ENCODE results near the gene KIF3C. TPM values are rescaled to one million over a fixed set of nuclear protein-coding genes. Genes with fewer than 3 reads are reported as not detected.
A peak's percentile ranks its signal among the peaks of the same experiment; 100 is the strongest.

KIF3C gene
- total RNA-seq, 2 donors from 2014 or later = 4.0 to 4.2 TPM

GRCh38 chr2:25991965-25992364, 9.7 kb upstream of the KIF3C start:
- Mint-ChIP-seq H3K36me3 (ENCODE audit: insufficient read depth in 2 of 2) (no peaks in the 10 kb centered on the region), H3K27me3 (ENCODE audit: low read depth) (no peaks in the 10 kb centered on the region), H3K4me1 (ENCODE audit: low read depth) (peaks cover 21% of the 10 kb centered on the region), H3K27ac (no peak overlapping the region), H3K4me3 (no peak overlapping the region), H3K9me3 (no peaks in the 10 kb centered on the region)
- DNase-seq (no peak), ATAC-seq (replicated peaks in 1 of 2) (no peak)

- no peaks in the 10 kb centered on the region for H3K27me3 Mint-ChIP-seq (ENCODE audit: low read depth)
- H3K9me3 Mint-ChIP-seq = no peaks in the 10 kb centered on the region
- no peaks in the 10 kb centered on the region for H3K36me3 Mint-ChIP-seq (ENCODE audit: insufficient read depth in 2 of 2)
- no peak overlapping the region for H3K27ac Mint-ChIP-seq
- peaks cover 21% of the 10 kb centered on the region for H3K4me1 Mint-ChIP-seq (ENCODE audit: low read depth)
- no peak for ATAC-seq (replicated peaks in 1 of 2)
- H3K4me3 Mint-ChIP-seq = no peak overlapping the region
- no peak for DNase-seq
Measured at GRCh38 chr2:25989154-25989553, 6.9 kb upstream of the KIF3C start.

GRCh38 chr2:25988134-25988533, 5.8 kb upstream of the KIF3C start:
- Mint-ChIP-seq H3K36me3 (ENCODE audit: insufficient read depth in 2 of 2) (no peaks in the 10 kb centered on the region), H3K27ac (no peak overlapping the region), H3K27me3 (ENCODE audit: low read depth) (no peaks in the 10 kb centered on the region), H3K4me3 (no peak overlapping the region), H3K9me3 (no peaks in the 10 kb centered on the region), H3K4me1 (ENCODE audit: low read depth) (peaks cover 24% of the 10 kb centered on the region)
- ATAC-seq (replicated peaks in 1 of 2) (no peak), DNase-seq (no peak)

- peak overlapping the region in 1 of 2 donors; percentile 77 for H3K4me3 Mint-ChIP-seq
- H3K4me1 Mint-ChIP-seq (ENCODE audit: low read depth) = peaks cover 17% of the 10 kb centered on the region
- H3K27me3 Mint-ChIP-seq (ENCODE audit: low read depth) = no peaks in the 10 kb centered on the region
- DNase-seq (no peak), ATAC-seq (replicated peaks in 1 of 2) (no peak)
- no peaks in the 10 kb centered on the region for H3K36me3 Mint-ChIP-seq (ENCODE audit: insufficient read depth in 2 of 2)
- H3K9me3 Mint-ChIP-seq = no peaks in the 10 kb centered on the region
- no peak overlapping the region for H3K27ac Mint-ChIP-seq
Measured at GRCh38 chr2:25983735-25984134, 1.4 kb upstream of the KIF3C start.

- ATAC-seq (replicated peaks in 1 of 2) (no peak), DNase-seq (no peak)
- H3K36me3 Mint-ChIP-seq (ENCODE audit: insufficient read depth in 2 of 2) = no peaks in the 10 kb centered on the region
- peak overlapping the region; percentile 77 to 80 for H3K4me3 Mint-ChIP-seq
- peaks cover 17% of the 10 kb centered on the region for H3K4me1 Mint-ChIP-seq (ENCODE audit: low read depth)
- no peaks in the 10 kb centered on the region for H3K9me3 Mint-ChIP-seq
- H3K27me3 Mint-ChIP-seq (ENCODE audit: low read depth) = no peaks in the 10 kb centered on the region
- no peak overlapping the region for H3K27ac Mint-ChIP-seq
Measured at GRCh38 chr2:25982968-25983280, 627 bp upstream of the KIF3C start.

GRCh38 chr2:25981596-25982272, 563 bp downstream of the KIF3C start:
- H3K27ac Mint-ChIP-seq = no peak overlapping the region
- no peaks in the 10 kb centered on the region for H3K9me3 Mint-ChIP-seq
- peak overlapping the region; percentile 93 to 96 for H3K4me3 Mint-ChIP-seq
- H3K27me3 Mint-ChIP-seq (ENCODE audit: low read depth) = no peaks in the 10 kb centered on the region
- H3K4me1 Mint-ChIP-seq (ENCODE audit: low read depth) = peaks cover 17% of the 10 kb centered on the region
- ATAC-seq (replicated peaks in 1 of 2) = peak; percentile 44 to 53
- peak in 1 of 2 donors; percentile 23 for DNase-seq
- H3K36me3 Mint-ChIP-seq (ENCODE audit: insufficient read depth in 2 of 2) = no peaks in the 10 kb centered on the region

- Mint-ChIP-seq H3K36me3 (ENCODE audit: insufficient read depth in 2 of 2) (no peaks in the 10 kb centered on the region), H3K4me1 (ENCODE audit: low read depth) (peaks cover 17% of the 10 kb centered on the region), H3K9me3 (no peaks in the 10 kb centered on the region), H3K4me3 (peak overlapping the region in 1 of 2 donors; percentile 93), H3K27ac (no peak overlapping the region), H3K27me3 (ENCODE audit: low read depth) (no peaks in the 10 kb centered on the region)
- ATAC-seq (replicated peaks in 1 of 2) (no peak), DNase-seq (no peak)
Measured at GRCh38 chr2:25980951-25981350, 1.3 kb downstream of the KIF3C start.

GRCh38 chr2:25980076-25980887, 2.0 kb downstream of the KIF3C start:
- Mint-ChIP-seq H3K4me1 (ENCODE audit: low read depth) (peaks cover 17% of the 10 kb centered on the region), H3K27ac (no peak overlapping the region), H3K9me3 (no peaks in the 10 kb centered on the region), H3K36me3 (ENCODE audit: insufficient read depth in 2 of 2) (no peaks in the 10 kb centered on the region), H3K4me3 (no peak overlapping the region), H3K27me3 (ENCODE audit: low read depth) (no peaks in the 10 kb centered on the region)
- no peak for DNase-seq
- ATAC-seq (replicated peaks in 1 of 2) = no peak

- no peak for DNase-seq
- Mint-ChIP-seq H3K9me3 (no peaks in the 10 kb centered on the region), H3K27ac (no peak overlapping the region), H3K27me3 (ENCODE audit: low read depth) (no peaks in the 10 kb centered on the region), H3K4me3 (no peak overlapping the region), H3K4me1 (ENCODE audit: low read depth) (peaks cover 17% of the 10 kb centered on the region), H3K36me3 (ENCODE audit: insufficient read depth in 2 of 2) (no peaks in the 10 kb centered on the region)
- ATAC-seq (replicated peaks in 1 of 2) = no peak
Measured at GRCh38 chr2:25979001-25979400, 3.3 kb downstream of the KIF3C start.

GRCh38 chr2:25977768-25978167, 4.5 kb downstream of the KIF3C start:
- Mint-ChIP-seq H3K4me3 (no peak overlapping the region), H3K36me3 (ENCODE audit: insufficient read depth in 2 of 2) (no peaks in the 10 kb centered on the region), H3K27ac (no peak overlapping the region), H3K4me1 (ENCODE audit: low read depth) (peaks cover 10% of the 10 kb centered on the region), H3K27me3 (ENCODE audit: low read depth) (no peaks in the 10 kb centered on the region), H3K9me3 (no peaks in the 10 kb centered on the region)
- ATAC-seq (replicated peaks in 1 of 2) = no peak
- no peak for DNase-seq

GRCh38 chr2:25976983-25977741, 5.1 kb downstream of the KIF3C start:
- Mint-ChIP-seq H3K27ac (no peak overlapping the region), H3K36me3 (ENCODE audit: insufficient read depth in 2 of 2) (no peaks in the 10 kb centered on the region)

GRCh38 chr2:25972049-25972823, 10.1 kb downstream of the KIF3C start:
- Mint-ChIP-seq H3K36me3 (ENCODE audit: insufficient read depth in 2 of 2) (no peaks in the 10 kb centered on the region), H3K9me3 (no peaks in the 10 kb centered on the region), H3K4me3 (no peak overlapping the region), H3K4me1 (ENCODE audit: low read depth) (no peaks in the 10 kb centered on the region), H3K27ac (no peak overlapping the region), H3K27me3 (ENCODE audit: low read depth) (no peaks in the 10 kb centered on the region)
- ATAC-seq (replicated peaks in 1 of 2) (no peak), DNase-seq (no peak)

More at GRCh38 chr2:25976983-25977741, 5.1 kb downstream of the KIF3C start:
- H3K4me3 Mint-ChIP-seq = no peak overlapping the region
- H3K9me3 Mint-ChIP-seq = no peaks in the 10 kb centered on the region
- H3K4me1 Mint-ChIP-seq (ENCODE audit: low read depth) = peaks cover 10% of the 10 kb centered on the region
- ATAC-seq (replicated peaks in 1 of 2) (no peak), DNase-seq (no peak)
- no peaks in the 10 kb centered on the region for H3K27me3 Mint-ChIP-seq (ENCODE audit: low read depth)

GRCh38 chr2:25971596-25971995, 10.7 kb downstream of the KIF3C start:
- no peaks in the 10 kb centered on the region for H3K27me3 Mint-ChIP-seq (ENCODE audit: low read depth)

More at GRCh38 chr2:25971596-25971995, 10.7 kb downstream of the KIF3C start:
- no peak for DNase-seq
- Mint-ChIP-seq H3K36me3 (ENCODE audit: insufficient read depth in 2 of 2) (no peaks in the 10 kb centered on the region), H3K9me3 (no peaks in the 10 kb centered on the region), H3K27ac (no peak overlapping the region), H3K4me3 (no peak overlapping the region), H3K4me1 (ENCODE audit: low read depth) (no peaks in the 10 kb centered on the region)
- peak in 1 of 2 donors; percentile 19 for ATAC-seq (replicated peaks in 1 of 2)
